Osteocyte (in vitro differentiated cells): ENCODE results near the gene COQ8B. TPM values are rescaled to one million over a fixed set of nuclear protein-coding genes. Genes with fewer than 3 reads are reported as not detected.

Experiments used
- DNase-seq: peaks from one replicate; pipeline ENCODE4 v3.0.0; 2021; ENCODE audit warnings: mixed read lengths; ENCODE audit not compliant: unreplicated experiment; ENCODE audit errors: extremely low spot score
- H3K27ac Mint-ChIP-seq: one replicate; pipeline ENCODE4 v1.8.0; 2021; ENCODE audit warnings: mild to moderate bottlenecking, mixed read lengths; ENCODE audit not compliant: unreplicated experiment
- H3K27me3 Mint-ChIP-seq: one replicate; pipeline ENCODE4 v1.8.0; 2021; ENCODE audit warnings: mixed read lengths; ENCODE audit not compliant: unreplicated experiment
- H3K36me3 Mint-ChIP-seq: one replicate; pipeline ENCODE4 v1.8.0; 2021; ENCODE audit warnings: mixed read lengths; ENCODE audit not compliant: unreplicated experiment
- H3K4me1 Mint-ChIP-seq: one replicate; pipeline ENCODE4 v1.8.0; 2021; ENCODE audit warnings: mixed read lengths; ENCODE audit not compliant: unreplicated experiment
- H3K4me3 Mint-ChIP-seq: one replicate; pipeline ENCODE4 v1.8.0; 2021; ENCODE audit warnings: mild to moderate bottlenecking, moderate library complexity, mixed read lengths; ENCODE audit not compliant: unreplicated experiment
- H3K9me3 Mint-ChIP-seq: one replicate; pipeline ENCODE4 v1.8.0; 2021; ENCODE audit warnings: mixed read lengths; ENCODE audit not compliant: unreplicated experiment
- total RNA-seq: library from RNA; stranded (reverse); gene quantifications from 2 replicates; pipeline ENCODE4 v1.2.1, GENCODE V29; 2021
- TF ChIP-seq, protein P1 (sequence below): fragments of 200-600 bp; sonication (generic); IDR thresholded peaks from 2 replicates; pipeline ENCODE4 v1.5.0; 2021; ENCODE audit warnings: antibody characterized with exemption, mild to moderate bottlenecking, moderate library complexity

COQ8B gene
- total RNA-seq, 1 donor from 2014 or later: 42.0 TPM

DNA sequence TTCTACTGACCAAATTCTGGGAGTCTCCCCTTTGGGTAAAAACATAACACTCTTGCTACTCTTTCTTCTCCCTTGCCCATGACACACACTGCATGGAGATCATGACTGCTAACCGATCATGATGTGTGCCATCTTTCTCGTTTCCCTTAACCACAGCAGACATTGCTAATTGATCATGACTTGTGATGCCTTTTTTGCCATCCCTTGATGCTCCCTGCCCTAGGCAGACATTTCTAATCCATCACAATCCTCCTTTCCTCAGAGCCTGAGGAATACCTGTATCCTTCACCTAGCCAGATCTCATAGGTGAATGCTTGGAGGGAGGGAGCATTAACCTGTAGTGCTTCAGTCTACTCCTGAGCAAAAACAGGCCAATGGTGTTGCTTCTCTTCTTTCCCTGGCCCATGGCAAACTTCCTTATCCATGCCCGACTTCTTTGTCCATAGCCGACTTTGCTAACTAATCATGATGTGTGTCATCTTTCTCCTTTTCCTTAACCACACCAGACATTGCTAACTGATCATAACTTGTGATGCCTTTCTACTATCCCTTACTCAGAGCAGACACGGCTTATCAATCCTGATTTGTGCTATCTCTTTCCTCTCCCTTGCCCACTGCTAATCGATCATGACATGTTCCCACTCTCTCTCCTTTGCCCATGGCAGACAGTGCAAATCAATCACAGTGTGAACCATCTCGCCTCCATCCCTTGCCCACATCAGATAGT lies 44.0 kb downstream of the COQ8B start:
- H3K27me3 Mint-ChIP-seq: no peaks in the 10 kb centered on the region
- no peaks in the 10 kb centered on the region for H3K4me1 Mint-ChIP-seq
- no peak overlapping the region for H3K27ac Mint-ChIP-seq
- no peaks in the 10 kb centered on the region for H3K9me3 Mint-ChIP-seq
- peaks cover 42% of the 10 kb centered on the region for H3K36me3 Mint-ChIP-seq
- TF ChIP-seq, protein P1, sequence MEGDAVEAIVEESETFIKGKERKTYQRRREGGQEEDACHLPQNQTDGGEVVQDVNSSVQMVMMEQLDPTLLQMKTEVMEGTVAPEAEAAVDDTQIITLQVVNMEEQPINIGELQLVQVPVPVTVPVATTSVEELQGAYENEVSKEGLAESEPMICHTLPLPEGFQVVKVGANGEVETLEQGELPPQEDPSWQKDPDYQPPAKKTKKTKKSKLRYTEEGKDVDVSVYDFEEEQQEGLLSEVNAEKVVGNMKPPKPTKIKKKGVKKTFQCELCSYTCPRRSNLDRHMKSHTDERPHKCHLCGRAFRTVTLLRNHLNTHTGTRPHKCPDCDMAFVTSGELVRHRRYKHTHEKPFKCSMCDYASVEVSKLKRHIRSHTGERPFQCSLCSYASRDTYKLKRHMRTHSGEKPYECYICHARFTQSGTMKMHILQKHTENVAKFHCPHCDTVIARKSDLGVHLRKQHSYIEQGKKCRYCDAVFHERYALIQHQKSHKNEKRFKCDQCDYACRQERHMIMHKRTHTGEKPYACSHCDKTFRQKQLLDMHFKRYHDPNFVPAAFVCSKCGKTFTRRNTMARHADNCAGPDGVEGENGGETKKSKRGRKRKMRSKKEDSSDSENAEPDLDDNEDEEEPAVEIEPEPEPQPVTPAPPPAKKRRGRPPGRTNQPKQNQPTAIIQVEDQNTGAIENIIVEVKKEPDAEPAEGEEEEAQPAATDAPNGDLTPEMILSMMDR: no peak
- no peak for DNase-seq
- H3K4me3 Mint-ChIP-seq: no peak overlapping the region

DNA sequence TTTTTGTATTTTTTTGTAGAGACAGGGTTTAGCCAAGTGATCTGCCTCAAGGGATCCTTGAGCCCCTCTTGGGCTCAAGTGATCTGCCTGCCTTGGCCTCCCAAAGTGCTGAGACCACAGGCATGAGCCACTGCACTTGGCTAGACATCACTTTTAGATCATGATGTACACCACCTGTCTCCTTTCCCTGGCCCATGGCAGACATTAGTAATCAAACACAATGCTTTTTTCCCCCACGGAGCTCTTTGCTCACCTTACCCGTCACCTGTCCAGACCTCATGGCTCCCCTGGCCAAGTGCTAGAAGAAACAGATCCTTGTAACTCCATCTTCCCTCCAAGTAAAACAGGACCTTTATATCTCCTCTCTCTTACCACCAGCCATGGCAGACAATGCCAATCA lies 44.6 kb downstream of the COQ8B start:
- Mint-ChIP-seq H3K9me3 (no peaks in the 10 kb centered on the region), H3K27me3 (no peaks in the 10 kb centered on the region), H3K36me3 (peaks cover 36% of the 10 kb centered on the region), H3K27ac (no peak overlapping the region), H3K4me1 (no peaks in the 10 kb centered on the region), H3K4me3 (no peak overlapping the region)
- TF ChIP-seq, protein P1: no peak
- DNase-seq: no peak

DNA sequence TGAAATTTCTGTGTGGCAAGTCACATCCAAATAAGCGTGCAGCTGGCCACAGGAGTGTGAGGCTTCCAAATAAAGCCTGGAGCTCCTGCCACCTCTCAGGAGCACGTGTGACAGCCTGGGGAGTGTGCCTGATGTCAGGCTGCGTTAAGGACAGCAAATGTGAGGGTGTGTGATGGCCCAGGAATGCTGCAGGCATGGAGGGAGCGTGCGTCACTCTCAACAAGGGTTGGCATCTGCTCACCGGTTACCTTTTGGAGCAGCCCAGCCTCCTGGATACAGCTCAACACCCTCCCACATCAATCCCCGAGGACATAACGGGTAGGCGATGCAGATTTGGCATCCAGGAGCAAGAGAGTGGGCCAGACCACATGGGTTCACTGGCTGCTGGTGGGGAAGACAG lies 45.3 kb downstream of the COQ8B start:
- Mint-ChIP-seq H3K9me3 (no peaks in the 10 kb centered on the region), H3K27me3 (no peaks in the 10 kb centered on the region), H3K4me1 (peaks cover 1% of the 10 kb centered on the region), H3K27ac (no peak overlapping the region), H3K36me3 (peaks cover 34% of the 10 kb centered on the region), H3K4me3 (no peak overlapping the region)
- no peak for DNase-seq
- TF ChIP-seq, protein P1: no peak

DNA sequence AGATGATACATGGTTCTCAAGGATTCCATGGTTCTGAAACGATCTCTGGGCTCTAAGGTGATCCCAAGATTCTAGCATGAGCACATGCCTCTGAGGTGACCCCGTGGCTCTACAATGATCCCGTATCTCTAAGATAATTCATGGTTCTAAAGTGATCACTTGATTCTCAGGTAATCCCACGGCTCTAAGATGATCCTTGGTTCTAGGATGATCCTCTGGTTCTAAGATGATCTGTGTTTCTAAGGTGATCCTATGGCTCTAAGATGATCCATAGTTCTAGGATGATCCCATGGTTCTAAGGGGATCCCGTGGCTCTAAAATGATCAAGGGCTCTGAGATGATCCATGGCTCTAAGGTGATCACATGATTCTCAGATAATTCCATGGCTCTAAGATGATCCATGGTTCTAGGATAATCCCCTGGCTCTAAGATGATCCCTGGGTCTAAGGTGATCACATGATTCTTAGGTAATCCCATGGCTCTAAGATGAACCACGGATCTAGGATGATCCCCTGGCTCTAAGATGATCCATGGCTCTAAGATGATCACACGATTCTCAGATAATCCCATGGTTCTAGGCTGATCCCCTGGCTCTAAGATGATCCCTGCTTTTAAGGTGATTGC lies 47.6 kb downstream of the COQ8B start:
- no peak for DNase-seq
- Mint-ChIP-seq H3K9me3 (no peaks in the 10 kb centered on the region), H3K4me1 (peaks cover 2% of the 10 kb centered on the region), H3K27ac (no peak overlapping the region), H3K36me3 (peaks cover 32% of the 10 kb centered on the region), H3K27me3 (no peaks in the 10 kb centered on the region), H3K4me3 (no peak overlapping the region)
- TF ChIP-seq, protein P1: no peak

DNA sequence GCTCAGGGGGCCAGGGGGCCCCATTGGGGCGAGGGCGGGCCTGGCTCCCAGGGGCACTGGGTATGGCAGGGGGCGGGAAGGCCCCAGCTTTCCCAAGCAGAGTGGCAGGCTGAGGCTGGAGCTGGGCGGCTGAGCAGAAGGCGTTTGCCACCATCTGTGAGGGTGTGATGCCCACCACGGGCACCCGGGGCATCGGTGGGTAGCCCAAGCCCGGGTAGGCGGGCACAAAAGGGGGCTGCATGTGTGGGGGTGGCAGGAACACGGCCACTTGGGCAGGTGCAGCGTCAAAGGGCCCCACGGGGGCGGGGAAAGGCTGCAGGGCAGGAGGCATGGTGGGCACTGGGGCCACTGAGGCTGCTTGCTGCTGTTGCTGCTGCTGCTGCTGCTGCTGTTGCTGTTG lies 49.1 kb downstream of the COQ8B start:
- Mint-ChIP-seq H3K27me3 (no peaks in the 10 kb centered on the region), H3K27ac (no peak overlapping the region), H3K4me3 (no peak overlapping the region), H3K36me3 (peaks cover 32% of the 10 kb centered on the region), H3K9me3 (no peaks in the 10 kb centered on the region), H3K4me1 (peaks cover 13% of the 10 kb centered on the region)
- no peak for DNase-seq
- TF ChIP-seq, protein P1: no peak
